Colon (tissue), 2 donors: ENCODE data around the gene CAST.

Experiments used
- FAIRE-seq: peaks from 2 replicates; lab custom pipeline; 2012; peaks lifted over from hg19 to GRCh38; lab: Jason Lieb, UNC
- donor health status: control.
- donor health status: control.

Gene CAST

DNA sequence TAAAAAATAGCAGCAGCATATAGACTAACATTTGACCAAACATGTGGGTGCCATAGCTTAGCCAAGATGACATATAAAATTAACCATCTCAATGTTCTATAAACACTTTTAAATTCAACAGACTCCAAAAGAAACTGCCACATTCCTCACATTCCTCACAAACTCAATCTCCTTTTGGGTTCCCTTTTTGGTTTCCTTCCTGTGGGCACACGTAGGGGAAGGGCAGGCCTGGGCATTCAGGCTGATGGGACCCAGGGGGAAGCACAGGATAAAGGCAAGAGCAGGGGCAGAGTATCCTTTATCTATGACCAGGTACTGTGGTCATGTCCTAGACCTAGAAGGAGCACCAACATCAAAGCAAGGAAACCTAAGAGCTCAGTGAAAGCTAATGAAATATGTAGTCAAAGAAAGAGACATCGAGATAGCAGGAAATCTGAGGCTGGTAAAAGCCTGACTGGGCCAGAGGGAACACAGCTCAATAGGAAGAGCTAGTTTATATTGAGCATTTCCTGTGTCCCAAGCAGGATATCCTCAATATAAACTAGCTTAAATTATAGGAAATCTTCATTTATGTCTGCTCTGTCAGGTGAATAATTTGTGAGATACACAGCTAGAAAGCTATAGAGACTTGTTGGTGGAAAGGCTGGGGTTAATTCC is 159.2 kb downstream of the CAST start:
- FAIRE-seq = no peak

DNA sequence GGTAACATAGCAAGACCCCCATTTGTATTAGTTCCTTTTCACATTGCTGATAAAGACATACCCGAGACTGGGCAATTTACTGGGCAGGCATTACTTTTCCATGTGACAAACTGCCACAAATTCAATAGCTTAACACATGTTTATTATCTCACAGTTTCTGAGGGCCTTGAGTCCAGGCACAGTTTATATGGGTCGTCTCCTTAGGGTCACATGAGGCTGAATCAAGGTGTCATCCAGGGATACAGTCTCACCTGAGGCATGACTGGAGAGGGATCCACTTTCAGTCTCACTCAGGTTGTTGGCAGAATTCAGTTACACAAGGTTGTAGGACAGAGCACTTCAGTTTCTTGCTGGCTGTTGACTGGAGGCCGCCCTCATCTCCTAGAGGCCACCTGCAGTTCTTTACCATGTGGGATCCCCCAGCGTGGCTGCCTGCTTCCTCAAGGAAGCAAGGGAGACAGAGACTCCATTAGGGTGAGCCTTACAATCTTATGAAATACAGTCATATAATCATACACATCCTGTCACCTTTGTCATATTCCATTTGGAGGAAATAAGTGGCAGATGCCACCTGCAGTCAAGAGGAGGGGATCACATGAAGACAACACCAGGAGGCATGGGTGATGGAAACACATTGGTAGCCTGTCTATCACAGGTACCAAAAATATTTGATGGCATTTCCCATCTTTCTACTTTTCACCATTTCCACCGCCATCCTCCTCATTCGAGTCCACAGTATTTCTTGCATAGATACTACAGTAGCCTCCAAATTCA is 160.7 kb downstream of the CAST start:
- FAIRE-seq = no peak

DNA sequence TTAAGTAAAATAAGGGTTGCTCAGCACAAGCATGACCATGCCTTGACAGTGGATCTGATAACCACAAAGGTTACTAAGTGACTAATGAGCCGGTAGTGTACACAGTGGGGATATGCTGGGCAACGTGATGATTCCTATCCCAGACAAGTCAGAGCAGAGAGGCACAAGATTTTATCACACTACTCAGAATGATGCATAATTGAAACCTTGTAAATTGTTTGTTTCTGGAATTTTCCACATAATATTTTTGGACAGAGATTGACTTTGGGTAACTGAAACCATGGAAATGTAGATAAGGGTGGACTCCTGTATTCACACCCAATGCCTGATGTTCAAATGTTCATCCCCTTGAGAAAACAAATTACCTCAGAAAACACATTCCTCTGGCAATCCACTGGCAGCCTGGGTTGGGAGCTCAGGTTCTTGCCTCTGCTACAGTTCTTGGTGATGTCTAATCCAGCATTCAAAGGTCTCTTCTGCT is 161.8 kb downstream of the CAST start:
- FAIRE-seq = no peak
